B cell (primary cell): ENCODE data around the gene C19orf12. TPM values are rescaled to one million over a fixed set of nuclear protein-coding genes. Genes with fewer than 3 reads are reported as not detected.

ENCODE experiments used
- ATAC-seq: fragments of 200-7000 bp; cut with Tn5 transposase; one replicate; pipeline ENCODE4 v1.10.0; 2021; ENCODE audit warnings: low read depth, mild to moderate bottlenecking, moderate number of reproducible peaks, moderate library complexity
- CTCF ChIA-PET: fragments of 350-600 bp; sonication (Branson Sonifier 250); formaldehyde crosslinking; loops from one replicate; lab custom pipeline; 2021; ENCODE audit warnings: antibody characterized with exemption, inconsistent platforms; lab: Charles Lee
- POLR2A ChIA-PET: fragments of 350-600 bp; sonication (Branson Sonifier 250); formaldehyde crosslinking; loops from one replicate; lab custom pipeline; 2021; ENCODE audit warnings: antibody characterized with exemption; lab: Charles Lee
- DNase-seq: peaks from one replicate; pipeline ENCODE4 v3.0.0; 2013
- H2AFZ ChIP-seq: 2 replicates; pipeline ENCODE4 v1.6.1; 2012; ENCODE audit warnings: mild to moderate bottlenecking, low read depth, low read length; ENCODE audit not compliant: insufficient read depth, poor library complexity, severe bottlenecking
- H3K27ac ChIP-seq, 2 donors: 1 replicate in 1 of 2; 2 replicates in 1 of 2; pipeline ENCODE4 v1.5.1; 2012 to 2013; ENCODE audit warnings: low read length in 2 of 2, mild to moderate bottlenecking in 2 of 2, moderate library complexity in 1 of 2
- H3K27me3 ChIP-seq, 4 experiments: fragments of 200-600 bp in 1 of 4; sonication (generic) in 1 of 4; replicated peaks in 1 of 4; 1 replicate in 2 of 4; 2 replicates in 2 of 4; pipeline versions ENCODE4 v1.6.1 to v1.7.0; 2013 to 2016; ENCODE audit warnings: low read length in 3 of 4, mild to moderate bottlenecking in 2 of 4, mixed read lengths in 1 of 4, moderate library complexity in 1 of 4; ENCODE audit not compliant: insufficient read depth in 4 of 4, control insufficient read depth in 3 of 4; ENCODE audit errors: control extremely low read depth in 1 of 4
- H3K36me3 ChIP-seq, 2 experiments: replicated peaks in 1 of 2; 1 replicate in 1 of 2; 2 replicates in 1 of 2; pipeline versions ENCODE4 v1.6.1 to v1.7.1; 2013; ENCODE audit warnings: low read length in 1 of 2; ENCODE audit not compliant: insufficient read depth in 2 of 2, control insufficient read depth in 1 of 2; ENCODE audit errors: control extremely low read depth in 1 of 2, extremely low read depth in 1 of 2
- H3K4me1 ChIP-seq, 2 donors: fragments of 200-600 bp in 1 of 2; sonication (generic) in 1 of 2; 1 replicate in 1 of 2; 2 replicates in 1 of 2; pipeline versions ENCODE4 v1.5.1 to v1.6.1; 2013 to 2017; ENCODE audit warnings: low read length in 2 of 2; ENCODE audit not compliant: control insufficient read depth in 2 of 2, insufficient read depth in 2 of 2
- H3K4me2 ChIP-seq: replicated peaks from 2 replicates; pipeline ENCODE3; 2012; ENCODE audit warnings: mild to moderate bottlenecking, low read depth, low read length; ENCODE audit not compliant: poor library complexity, severe bottlenecking
- H3K4me3 ChIP-seq, 5 experiments: fragments of 200-600 bp in 1 of 5; sonication (generic) in 1 of 5; 1 replicate in 3 of 5; 2 replicates in 2 of 5; pipeline versions ENCODE4 v1.5.1 to v1.7.0; 2011 to 2016; ENCODE audit warnings: low read length in 4 of 5, mild to moderate bottlenecking in 4 of 5, low read depth in 2 of 5, control low read depth in 1 of 5, moderate library complexity in 1 of 5; ENCODE audit not compliant: insufficient read depth in 1 of 5; ENCODE audit errors: control extremely low read depth in 1 of 5, extremely low read depth in 1 of 5
- H3K79me2 ChIP-seq: fragments of 200-600 bp; sonication (generic); one replicate; pipeline ENCODE4 v1.6.0; 2016; ENCODE audit warnings: low read length; ENCODE audit not compliant: control insufficient read depth, insufficient read depth
- H3K9ac ChIP-seq: fragments of 200-600 bp; sonication (generic); 2 replicates; pipeline ENCODE4 v1.6.1; 2017; ENCODE audit warnings: mild to moderate bottlenecking, low read length, moderate library complexity
- H3K9me3 ChIP-seq, 3 donors: one replicate each; pipeline versions ENCODE4 v1.6.1 to v1.7.1; 2013; ENCODE audit warnings: low read length in 2 of 3; ENCODE audit not compliant: control insufficient read depth in 2 of 3, insufficient read depth in 1 of 3; ENCODE audit errors: control extremely low read depth in 1 of 3
- H4K20me1 ChIP-seq: 2 replicates; pipeline ENCODE4 v1.6.0; 2012; ENCODE audit warnings: mild to moderate bottlenecking, low read length; ENCODE audit not compliant: insufficient read depth, control insufficient read depth, poor library complexity, severe bottlenecking
- H3K27ac Mint-ChIP-seq: one replicate; pipeline ENCODE4 v1.8.0; 2021; ENCODE audit warnings: mixed read lengths
- H3K27me3 Mint-ChIP-seq: one replicate; pipeline ENCODE4 v1.8.0; 2021; ENCODE audit warnings: mixed read lengths
- H3K4me1 Mint-ChIP-seq: one replicate; pipeline ENCODE4 v1.8.0; 2021; ENCODE audit warnings: mixed read lengths
- H3K4me3 Mint-ChIP-seq: one replicate; pipeline ENCODE4 v1.8.0; 2021; ENCODE audit warnings: mixed read lengths
- H3K9me3 Mint-ChIP-seq: one replicate; pipeline ENCODE4 v1.8.0; 2022; ENCODE audit warnings: mixed read lengths; ENCODE audit not compliant: insufficient read depth
- CTCF ChIP-seq: fragments of 200-600 bp; IDR thresholded peaks from one replicate; pipeline ENCODE4 v1.8.0; 2022; ENCODE audit warnings: antibody characterized with exemption, mild to moderate bottlenecking
- EZH2 ChIP-seq: IDR thresholded peaks from 2 replicates; pipeline ENCODE4 v1.6.1; 2012; ENCODE audit warnings: borderline replicate concordance, low read depth, mild to moderate bottlenecking, moderate library complexity, low read length; ENCODE audit not compliant: insufficient read depth, poor library complexity, severe bottlenecking
- WGBS: methylation state at CpG from one replicate; pipeline ENCODE4 v1.1.5; 2013; ENCODE audit warnings: missing lambda C conversion rate; ENCODE audit not compliant: insufficient coverage; 5-methylcytosine and 5-hydroxymethylcytosine counted together
- intact Hi-C: fragments of 100-400 bp; cut with micrococcal nuclease; formaldehyde crosslinking; loops from one replicate; pipeline ENCODE4 v1.10.0; 2022
- polyA plus RNA-seq: library from polyadenylated mRNA; depleted of rRNA; stranded (reverse); fragments of >200 nt; gene quantifications from 2 replicates; pipeline ENCODE4 v1.2.3, GENCODE V29; 2012
- total RNA-seq, 2 donors: library from RNA; stranded (reverse); fragments of 120-200 nt in 1 of 2; gene quantifications; 1 replicate in 1 of 2; 2 replicates in 1 of 2; pipeline versions ENCODE4 v1.2.3 to v1.2.4, GENCODE V29; 2013 to 2022

C19orf12 gene
- total and polyA plus RNA-seq, 2 donors (not counting 1 experiment from before 2014, with no cell fraction given) = 12.6 to 29.4 TPM

DNA sequence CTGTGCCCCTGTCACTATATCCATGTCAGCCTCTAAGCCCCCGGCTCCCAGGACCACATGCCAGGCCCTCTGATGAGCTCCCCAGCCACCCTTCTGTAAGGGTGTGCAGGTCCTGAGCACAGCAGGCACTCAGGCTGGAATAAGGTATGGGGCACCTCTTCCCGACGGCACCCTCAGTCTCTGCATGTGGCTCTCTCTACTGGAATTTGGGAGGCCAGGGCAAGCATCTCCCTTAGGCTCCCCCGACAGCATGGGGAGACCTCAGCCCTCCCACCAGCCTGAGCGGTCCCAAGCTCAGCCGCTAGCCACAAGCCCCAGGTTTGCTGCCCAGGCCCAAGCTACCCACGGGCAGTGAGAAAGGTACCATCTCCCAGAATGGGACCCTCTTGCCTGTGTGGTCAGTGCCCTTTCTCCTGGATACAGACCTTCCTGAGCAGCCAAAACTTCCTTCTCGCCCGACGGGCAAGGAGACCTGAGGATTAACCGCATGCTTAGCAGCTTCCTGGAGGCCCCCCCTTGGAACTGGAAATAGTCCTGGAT lies 22.5 kb upstream of the C19orf12 start:
- H4K20me1 ChIP-seq = no peaks in the 10 kb centered on the region

DNA sequence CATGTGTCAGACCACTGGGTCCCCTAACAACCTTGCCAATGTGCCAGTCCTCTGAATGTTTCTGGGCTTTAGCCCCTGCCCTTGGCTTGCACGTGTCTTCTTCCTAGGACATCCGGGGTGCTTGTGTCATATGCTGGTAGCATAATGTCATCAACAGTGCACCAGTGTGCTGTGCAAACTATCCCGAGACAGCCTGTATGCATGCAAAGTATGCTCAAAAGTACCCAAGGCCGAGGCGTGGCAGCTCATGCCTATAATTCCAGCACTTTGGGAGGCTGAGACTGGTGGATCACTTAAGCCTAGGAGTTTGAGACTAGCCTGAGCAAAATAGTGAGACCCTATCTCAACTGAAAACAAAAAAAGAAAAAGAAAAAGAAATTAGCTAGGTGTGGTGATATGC lies 20.8 kb upstream of the C19orf12 start:
- TF ChIP-seq CTCF (no peak), EZH2 (no peak)
- ATAC-seq (no peak), DNase-seq (no peak)
- H3K27ac ChIP-seq = no peak overlapping the region
- no peaks in the 10 kb centered on the region for H4K20me1 ChIP-seq
- H3K4me2 ChIP-seq = no peak overlapping the region
- H3K4me3 ChIP-seq = no peak overlapping the region
- intact Hi-C loops = no loop called here
- no peak overlapping the region for H2AFZ ChIP-seq
- Mint-ChIP-seq H3K9me3 (no peaks in the 10 kb centered on the region), H3K4me1 (no peaks in the 10 kb centered on the region), H3K27ac (no peak overlapping the region), H3K27me3 (peaks cover 16% of the 10 kb centered on the region), H3K4me3 (no peak overlapping the region)
- H3K27me3 ChIP-seq = peaks cover 0 to 1% (median 0%) of the 10 kb centered on the region in 4 experiments
- no peak overlapping the region for H3K9ac ChIP-seq
- ChIA-PET CTCF (no interaction called here), POLR2A (no interaction called here)
- H3K79me2 ChIP-seq = no peaks in the 10 kb centered on the region
- H3K36me3 ChIP-seq = no peaks in the 10 kb centered on the region
- no peaks in the 10 kb centered on the region for H3K9me3 ChIP-seq
- WGBS = 84% methylated on average over 3 of the region's 5 CpGs
- H3K4me1 ChIP-seq = no peaks in the 10 kb centered on the region

More for the DNA sequence above, 22.5 kb upstream of the C19orf12 start:
- Histone ChIP-seq H3K27me3 (peaks cover 0 to 4% (median 0%) of the 10 kb centered on the region in 4 experiments), H3K27ac (no peak overlapping the region), H3K4me3 (no peak overlapping the region), H2AFZ (no peak overlapping the region), H3K9ac (no peak overlapping the region), H3K4me1 (no peaks in the 10 kb centered on the region), H3K79me2 (no peaks in the 10 kb centered on the region), H3K9me3 (no peaks in the 10 kb centered on the region), H3K4me2 (no peak overlapping the region), H3K36me3 (no peaks in the 10 kb centered on the region)
- no peak overlapping the region for H3K27ac Mint-ChIP-seq
- POLR2A ChIA-PET = no interaction called here
- no peak for DNase-seq
- TF ChIP-seq EZH2 (no peak), CTCF (no peak)
- H3K9me3 Mint-ChIP-seq = no peaks in the 10 kb centered on the region
- H3K4me3 Mint-ChIP-seq = no peak overlapping the region
- CTCF ChIA-PET = interaction anchor here (1.0 to 1.6 kb wide), 4 partner anchors 8 to 135 kb away, joined by 3 to 4 read pairs (median 4); no protein-coding TSS in a partner anchor
- ATAC-seq = no peak
- peaks cover 16% of the 10 kb centered on the region for H3K27me3 Mint-ChIP-seq
- intact Hi-C loops = no loop called here
- H3K4me1 Mint-ChIP-seq = no peaks in the 10 kb centered on the region
- WGBS = 93% methylated on average over 11 of the region's 11 CpGs
